Neural cell (in vitro differentiated cells): ENCODE data around the gene SEMA6A.

Experiments
- EP300 ChIP-seq: fragments of 450-650 bp; conservative IDR thresholded peaks from 2 replicates; pipeline ENCODE4 v1.6.1; 2014; ENCODE audit warnings: antibody characterized with exemption, mild to moderate bottlenecking, moderate library complexity; ENCODE audit not compliant: poor library complexity, severe bottlenecking
- EZH2 ChIP-seq: fragments of 200-600, 300-800 bp; shearing (Covaris generic), sonication (generic); IDR thresholded peaks from 2 replicates; pipeline ENCODE4 v1.6.1; 2014; ENCODE audit warnings: antibody characterized with exemption, low read length, borderline replicate concordance, mild to moderate bottlenecking; ENCODE audit not compliant: insufficient read depth, poor library complexity, severe bottlenecking
- MXI1 ChIP-seq: fragments of 450-650 bp; conservative IDR thresholded peaks from 2 replicates; pipeline ENCODE4 v1.6.1; 2014; ENCODE audit warnings: antibody characterized with exemption, mild to moderate bottlenecking; ENCODE audit not compliant: poor library complexity, severe bottlenecking
- POLR2AphosphoS5 ChIP-seq: IDR thresholded peaks from 2 replicates; pipeline ENCODE4 v1.6.1; 2012
- RAD21 ChIP-seq: fragments of 450-650 bp; conservative IDR thresholded peaks from 2 replicates; pipeline ENCODE4 v1.6.1; 2014; ENCODE audit warnings: antibody characterized with exemption, mild to moderate bottlenecking, moderate library complexity
- TF ChIP-seq, protein P1 (sequence below): fragments of 450-650 bp; IDR thresholded peaks from 2 replicates; pipeline ENCODE4 v1.5.1; 2014; ENCODE audit warnings: antibody characterized with exemption, mild to moderate bottlenecking, moderate library complexity; ENCODE audit not compliant: poor library complexity, severe bottlenecking

DNA sequence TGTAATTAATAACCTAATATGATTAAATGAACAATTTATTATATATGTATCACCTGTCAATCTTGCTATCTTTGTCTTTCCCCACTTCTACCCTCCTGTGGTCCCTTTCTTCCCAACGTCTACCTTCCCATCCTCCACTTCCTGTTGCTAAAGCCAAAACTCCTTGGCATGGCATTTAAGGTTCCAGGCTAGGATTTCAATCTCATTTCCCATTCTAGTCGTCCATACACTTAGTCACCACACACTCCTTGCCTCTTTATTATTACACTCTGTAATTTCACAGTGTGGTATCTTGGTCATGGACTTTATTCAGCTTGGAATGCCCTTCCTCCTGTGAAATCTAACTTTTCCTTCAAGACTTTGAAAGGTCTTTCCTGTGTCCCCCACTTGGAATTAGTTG is 115.3 kb downstream of the SEMA6A start:
- no peak for TF ChIP-seq EZH2
- TF ChIP-seq, protein P1, sequence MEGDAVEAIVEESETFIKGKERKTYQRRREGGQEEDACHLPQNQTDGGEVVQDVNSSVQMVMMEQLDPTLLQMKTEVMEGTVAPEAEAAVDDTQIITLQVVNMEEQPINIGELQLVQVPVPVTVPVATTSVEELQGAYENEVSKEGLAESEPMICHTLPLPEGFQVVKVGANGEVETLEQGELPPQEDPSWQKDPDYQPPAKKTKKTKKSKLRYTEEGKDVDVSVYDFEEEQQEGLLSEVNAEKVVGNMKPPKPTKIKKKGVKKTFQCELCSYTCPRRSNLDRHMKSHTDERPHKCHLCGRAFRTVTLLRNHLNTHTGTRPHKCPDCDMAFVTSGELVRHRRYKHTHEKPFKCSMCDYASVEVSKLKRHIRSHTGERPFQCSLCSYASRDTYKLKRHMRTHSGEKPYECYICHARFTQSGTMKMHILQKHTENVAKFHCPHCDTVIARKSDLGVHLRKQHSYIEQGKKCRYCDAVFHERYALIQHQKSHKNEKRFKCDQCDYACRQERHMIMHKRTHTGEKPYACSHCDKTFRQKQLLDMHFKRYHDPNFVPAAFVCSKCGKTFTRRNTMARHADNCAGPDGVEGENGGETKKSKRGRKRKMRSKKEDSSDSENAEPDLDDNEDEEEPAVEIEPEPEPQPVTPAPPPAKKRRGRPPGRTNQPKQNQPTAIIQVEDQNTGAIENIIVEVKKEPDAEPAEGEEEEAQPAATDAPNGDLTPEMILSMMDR: no peak
- no peak for TF ChIP-seq EP300
- TF ChIP-seq POLR2AphosphoS5: no peak
- TF ChIP-seq MXI1: no peak
- no peak for TF ChIP-seq RAD21
